Measurements from ENCODE around the gene ADPRS. TPM values are rescaled to one million over a fixed set of nuclear protein-coding genes. Genes with fewer than 3 reads are reported as not detected.

The ADPRS gene
- total and polyA plus RNA-seq, 2 experiments from 2014 or later: 42.0 to 70.3 TPM

DNA sequence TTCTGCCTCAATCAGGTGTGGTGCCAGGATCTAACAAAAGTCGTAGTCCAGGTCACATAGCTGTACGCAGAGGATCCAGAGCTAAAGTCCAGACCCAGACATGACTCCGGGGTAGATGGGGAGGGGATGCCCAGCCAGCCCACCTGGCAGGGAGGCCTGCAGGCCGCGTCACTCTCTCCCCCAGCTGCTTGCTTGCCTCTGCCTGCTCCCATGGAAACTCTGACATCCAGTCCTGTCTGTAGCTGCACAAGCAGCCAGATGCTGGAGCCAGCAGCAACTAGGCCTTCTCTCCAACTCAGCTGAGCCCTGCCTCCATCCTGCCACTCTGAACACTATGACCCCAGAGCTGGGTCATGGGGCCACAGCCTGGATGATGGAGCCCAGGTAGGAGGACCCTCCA is 28.2 kb downstream of the ADPRS start:
- no peaks in the 10 kb centered on the region for H3K9me2 ChIP-seq (ENCODE audit: insufficient read depth)
- peaks cover 19% of the 10 kb centered on the region for H3F3A ChIP-seq (ENCODE audit: insufficient read depth)
- 54 to 60% methylated on average over 5 of the region's 5 CpGs for WGBS, 2 experiments (ENCODE audit: low coverage in 1 of 2, low lambda C conversion rate in 2 of 2, missing lambda C conversion rate in 2 of 2)
- DNase-seq: peak; percentile 41
- H3K4me3 ChIP-seq: no peak overlapping the region
- peak overlapping the region; percentile 93 for H3K27ac ChIP-seq
- no peaks in the 10 kb centered on the region for H3K79me2 ChIP-seq (ENCODE audit: insufficient read depth)
- peaks cover 21% of the 10 kb centered on the region for H3K4me1 ChIP-seq (ENCODE audit: insufficient read depth)
- no peak overlapping the region for H2AFZ ChIP-seq
- H3K27me3 ChIP-seq (replicated peaks; ENCODE audit: insufficient read depth): no peaks in the 10 kb centered on the region
- H3K9ac ChIP-seq: no peak overlapping the region
- in situ Hi-C loops (cut with MboI): no loop called here
- H4K20me1 ChIP-seq (ENCODE audit: insufficient read depth): no peaks in the 10 kb centered on the region
- H3K9me3 ChIP-seq (ENCODE audit: low read depth): no peaks in the 10 kb centered on the region
- H3K4me2 ChIP-seq (ENCODE audit: unreplicated experiment): no peak overlapping the region
- no peaks in the 10 kb centered on the region for H3K36me3 ChIP-seq (ENCODE audit: low read depth)
- TF ChIP-seq EZH2phosphoT487 (IDR thresholded peaks at IDR 0.05; ENCODE audit: insufficient read depth, low read depth): no peak
- TF ChIP-seq EZH2 (IDR thresholded peaks at IDR 0.05; ENCODE audit: insufficient read depth, poor library complexity, severe bottlenecking): no peak

DNA sequence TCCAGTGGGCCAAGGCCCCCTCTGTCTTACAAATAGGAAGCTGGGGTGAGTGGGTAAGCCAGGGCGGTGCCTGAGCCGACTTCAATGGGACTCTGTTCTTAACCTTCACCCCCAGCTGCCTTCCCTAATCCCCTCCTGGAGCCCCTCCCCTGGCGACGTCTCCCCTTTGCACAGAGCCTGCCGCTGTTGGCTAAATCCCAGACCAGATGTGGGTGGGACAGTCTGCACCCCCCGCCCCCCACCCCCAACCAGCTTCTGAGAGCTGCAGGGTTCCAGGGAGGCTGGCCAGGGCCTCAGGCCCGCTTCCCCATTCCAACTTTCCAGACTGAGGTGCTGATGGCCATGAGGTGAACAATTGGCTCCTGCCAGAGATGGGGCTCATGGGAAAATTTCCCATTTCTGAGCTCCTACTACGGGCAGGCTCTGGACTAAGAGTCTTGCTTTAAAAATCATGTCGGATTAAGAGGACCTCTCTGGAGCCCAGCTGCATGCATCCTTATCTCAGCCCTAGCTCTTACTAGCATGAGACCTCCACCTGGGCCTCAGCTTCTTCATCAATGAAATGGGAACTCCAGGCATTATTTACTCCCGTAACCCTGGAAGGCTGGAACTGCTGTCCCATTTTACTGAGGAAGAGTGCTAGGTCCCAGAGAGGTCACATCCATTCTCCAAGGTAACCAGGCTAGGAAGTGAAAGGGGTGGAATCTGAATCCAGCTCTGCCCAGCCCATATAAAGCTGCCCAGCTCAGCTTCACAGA is 29.9 kb downstream of the ADPRS start:
- Histone ChIP-seq H3K4me2 (ENCODE audit: unreplicated experiment) (no peak overlapping the region), H3K9ac (no peak overlapping the region), H2AFZ (no peak overlapping the region), H3K79me2 (ENCODE audit: insufficient read depth) (no peaks in the 10 kb centered on the region), H3K9me2 (ENCODE audit: insufficient read depth) (no peaks in the 10 kb centered on the region), H3K27ac (no peak overlapping the region), H3F3A (ENCODE audit: insufficient read depth) (peaks cover 19% of the 10 kb centered on the region), H4K20me1 (ENCODE audit: insufficient read depth) (no peaks in the 10 kb centered on the region), H3K27me3 (replicated peaks; ENCODE audit: insufficient read depth) (no peaks in the 10 kb centered on the region), H3K36me3 (ENCODE audit: low read depth) (no peaks in the 10 kb centered on the region), H3K4me1 (ENCODE audit: insufficient read depth) (peaks cover 21% of the 10 kb centered on the region), H3K9me3 (ENCODE audit: low read depth) (no peaks in the 10 kb centered on the region), H3K4me3 (no peak overlapping the region)
- 66 to 79% methylated on average over 9 to 10 of the region's 10 CpGs for WGBS, 2 experiments (ENCODE audit: low coverage in 1 of 2, low lambda C conversion rate in 2 of 2, missing lambda C conversion rate in 2 of 2)
- DNase-seq: no peak
- in situ Hi-C loops (cut with MboI): no loop called here
- TF ChIP-seq EZH2phosphoT487 (IDR thresholded peaks at IDR 0.05; ENCODE audit: insufficient read depth, low read depth) (no peak), EZH2 (IDR thresholded peaks at IDR 0.05; ENCODE audit: insufficient read depth, poor library complexity, severe bottlenecking) (no peak)

DNA sequence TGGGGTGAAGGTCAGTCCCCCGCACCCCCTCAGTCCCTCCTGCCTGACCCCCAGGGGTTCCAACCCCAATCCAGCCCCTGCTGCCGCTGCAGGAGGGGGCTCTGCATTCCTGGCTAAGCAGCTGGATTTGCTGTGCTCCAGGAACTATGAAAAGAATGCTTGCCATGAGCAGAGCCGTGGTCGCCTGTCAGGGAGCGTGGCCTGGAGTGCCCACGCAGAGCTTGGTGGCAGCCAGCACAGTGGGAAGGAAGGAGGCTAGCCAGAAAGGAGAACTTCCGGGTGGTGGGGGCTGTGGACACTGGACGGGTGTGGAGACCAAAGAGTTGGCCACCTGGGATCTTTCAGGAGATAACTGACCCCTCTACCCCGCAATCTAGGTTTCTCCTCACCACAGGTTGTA is 30.8 kb downstream of the ADPRS start:
- no peaks in the 10 kb centered on the region for H3K36me3 ChIP-seq (ENCODE audit: low read depth)

DNA sequence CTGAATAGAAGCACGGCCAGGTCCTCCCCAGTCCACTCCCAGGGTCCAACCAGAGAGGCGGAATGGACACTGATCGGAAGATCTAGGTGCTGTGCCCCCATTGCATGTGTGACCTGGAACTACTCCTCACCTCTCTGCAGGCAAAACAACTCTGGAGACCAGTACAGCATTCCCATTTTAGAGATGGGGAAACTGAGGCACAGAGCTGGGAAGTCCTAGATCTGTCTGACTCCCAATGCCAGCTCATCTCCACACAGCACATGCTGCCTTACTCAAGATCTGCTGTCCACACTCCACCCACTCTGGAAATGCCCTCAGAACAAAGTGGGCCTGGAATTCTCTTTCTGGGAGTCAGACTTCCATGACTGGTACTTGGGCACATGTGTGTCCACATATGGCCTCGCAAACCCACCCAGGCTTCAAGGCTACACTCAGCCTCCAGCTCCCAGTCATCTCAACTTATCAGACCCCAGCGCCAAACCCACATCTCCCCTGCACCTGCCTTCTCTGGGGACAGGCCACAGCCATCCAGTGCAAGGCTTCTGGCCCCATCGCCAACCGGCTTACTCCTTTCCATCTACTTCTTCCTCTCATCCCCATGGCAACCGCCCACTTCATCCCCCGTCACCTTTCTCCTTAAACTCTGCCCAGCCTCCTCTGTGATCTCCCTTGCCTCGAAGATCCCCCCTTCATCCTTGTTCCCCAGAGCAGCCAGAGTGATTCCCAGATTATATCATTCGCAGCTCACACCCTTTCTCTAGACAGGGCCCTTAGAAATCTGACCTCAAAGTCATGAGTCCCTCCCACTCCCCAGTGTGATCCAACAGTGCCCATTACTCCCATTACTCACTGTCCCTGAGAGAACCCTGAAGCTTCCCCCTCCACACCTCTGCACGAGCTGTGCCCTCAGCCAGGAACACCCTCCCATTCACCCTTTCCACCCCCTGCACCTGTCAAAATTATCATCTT is 33.7 kb downstream of the ADPRS start:
- in situ Hi-C loops (cut with MboI): no loop called here

More for the DNA sequence above, 30.8 kb downstream of the ADPRS start:
- Histone ChIP-seq H3K4me2 (ENCODE audit: unreplicated experiment) (no peak overlapping the region), H3K27ac (no peak overlapping the region), H3K4me3 (no peak overlapping the region), H3F3A (ENCODE audit: insufficient read depth) (peaks cover 19% of the 10 kb centered on the region), H3K27me3 (replicated peaks; ENCODE audit: insufficient read depth) (0 out of 2 replicates have a peak, but pooled peaks cover 2% of the 10 kb centered on the region), H3K9ac (no peak overlapping the region), H3K4me1 (ENCODE audit: insufficient read depth) (peaks cover 21% of the 10 kb centered on the region), H3K9me3 (ENCODE audit: low read depth) (no peaks in the 10 kb centered on the region), H3K79me2 (ENCODE audit: insufficient read depth) (no peaks in the 10 kb centered on the region), H2AFZ (no peak overlapping the region), H4K20me1 (ENCODE audit: insufficient read depth) (no peaks in the 10 kb centered on the region), H3K9me2 (ENCODE audit: insufficient read depth) (no peaks in the 10 kb centered on the region)
- in situ Hi-C loops (cut with MboI): no loop called here
- DNase-seq: no peak
- WGBS, 2 experiments (ENCODE audit: low coverage in 1 of 2, low lambda C conversion rate in 2 of 2, missing lambda C conversion rate in 2 of 2): 65 to 68% methylated on average over 9 of the region's 9 CpGs
- no peak for TF ChIP-seq EZH2 (IDR thresholded peaks at IDR 0.05; ENCODE audit: insufficient read depth, poor library complexity, severe bottlenecking)
- TF ChIP-seq EZH2phosphoT487 (IDR thresholded peaks at IDR 0.05; ENCODE audit: insufficient read depth, low read depth): no peak

More for the DNA sequence above, 33.7 kb downstream of the ADPRS start:
- Histone ChIP-seq H3K79me2 (ENCODE audit: insufficient read depth) (no peaks in the 10 kb centered on the region), H3F3A (ENCODE audit: insufficient read depth) (peaks cover 3% of the 10 kb centered on the region), H3K36me3 (ENCODE audit: low read depth) (no peaks in the 10 kb centered on the region), H3K4me3 (no peak overlapping the region), H3K9me2 (ENCODE audit: insufficient read depth) (no peaks in the 10 kb centered on the region), H3K27me3 (replicated peaks; ENCODE audit: insufficient read depth) (0 out of 2 replicates have a peak, but pooled peaks cover 4% of the 10 kb centered on the region), H3K27ac (no peak overlapping the region), H3K9me3 (ENCODE audit: low read depth) (no peaks in the 10 kb centered on the region), H4K20me1 (ENCODE audit: insufficient read depth) (no peaks in the 10 kb centered on the region), H3K4me1 (ENCODE audit: insufficient read depth) (no peaks in the 10 kb centered on the region), H2AFZ (no peak overlapping the region), H3K4me2 (ENCODE audit: unreplicated experiment) (no peak overlapping the region), H3K9ac (no peak overlapping the region)
- 88 to 91% methylated on average over 12 of the region's 12 CpGs for WGBS, 2 experiments (ENCODE audit: low coverage in 1 of 2, low lambda C conversion rate in 2 of 2, missing lambda C conversion rate in 2 of 2)
- peak; percentile 26 for DNase-seq
- no peak for TF ChIP-seq EZH2phosphoT487 (IDR thresholded peaks at IDR 0.05; ENCODE audit: insufficient read depth, low read depth)
- TF ChIP-seq EZH2 (IDR thresholded peaks at IDR 0.05; ENCODE audit: insufficient read depth, poor library complexity, severe bottlenecking): no peak

All from GM23248 (cell line).